K562 (cell line): ENCODE results near the gene PANK2. TPM values are rescaled to one million over a fixed set of nuclear protein-coding genes. Genes with fewer than 3 reads are reported as not detected.

ENCODE experiments used
- CREBBP ChIP-seq: IDR thresholded peaks from one replicate; pipeline ENCODE4 v1.6.1; 2012; ENCODE audit warnings: low read depth, mild to moderate bottlenecking, control low read depth, inconsistent platforms, low read length
- EGR1 ChIP-seq: fragments of 450-650 bp; conservative IDR thresholded peaks from 2 replicates; pipeline ENCODE4 v1.6.1; 2017; ENCODE audit warnings: mild to moderate bottlenecking
- EP300 ChIP-seq: IDR thresholded peaks from 2 replicates; pipeline ENCODE4 v1.6.1; 2012; ENCODE audit warnings: low read length, improper control_type of control experiment
- FOXM1 ChIP-seq, 2 experiments: fragments of 450-650 bp in 1 of 2; sonication (generic) in 1 of 2; formaldehyde crosslinking in 1 of 2; IDR thresholded peaks; 2 replicates each; pipeline versions ENCODE4 v1.6.1 to v1.9.0; 2017 to 2022; ENCODE audit warnings: low read depth in 2 of 2, mild to moderate bottlenecking in 2 of 2, missing genetic modification reagents in 1 of 2, moderate library complexity in 1 of 2
- HDAC3 ChIP-seq: fragments of 450-650 bp; IDR thresholded peaks from 2 replicates; pipeline ENCODE4 v1.6.1; 2018; ENCODE audit warnings: borderline replicate concordance, mild to moderate bottlenecking, moderate library complexity; ENCODE audit not compliant: partially characterized antibody
- HES1 ChIP-seq: fragments of 450-650 bp; IDR thresholded peaks from 2 replicates; pipeline ENCODE4 v1.6.1; 2016; ENCODE audit warnings: low read depth, mild to moderate bottlenecking, moderate library complexity
- MTA1 ChIP-seq: fragments of 450-650 bp; IDR thresholded peaks from 2 replicates; pipeline ENCODE4 v1.6.1; 2017; ENCODE audit warnings: borderline replicate concordance
- NBN ChIP-seq: fragments of 450-650 bp; IDR thresholded peaks from 2 replicates; pipeline ENCODE4 v1.6.1; 2016; ENCODE audit warnings: low read depth, mild to moderate bottlenecking
- NFIC ChIP-seq: fragments of 450-650 bp; IDR thresholded peaks from 2 replicates; pipeline ENCODE4 v1.6.1; 2017; ENCODE audit warnings: mild to moderate bottlenecking, inconsistent platforms
- PHB2 ChIP-seq: fragments of 450-650 bp; IDR thresholded peaks from 2 replicates; pipeline ENCODE4 v1.6.1; 2017; ENCODE audit warnings: low read depth
- SMARCE1 ChIP-seq: fragments of 450-650 bp; IDR thresholded peaks from 2 replicates; pipeline ENCODE4 v1.7.1; 2016; ENCODE audit warnings: mild to moderate bottlenecking
- SRSF7 ChIP-seq: fragments of 200-400 bp; formaldehyde crosslinking; optimal IDR thresholded peaks from 2 replicates; pipeline ENCODE3; 2017; ENCODE audit warnings: mild to moderate bottlenecking, low read depth, low read length
- TEAD1 ChIP-seq, 2 experiments: fragments of 450-650 bp in 1 of 2; sonication (generic) in 1 of 2; formaldehyde crosslinking; IDR thresholded peaks; 2 replicates each; pipeline versions ENCODE4 v1.4.0 to v1.8.0; 2020 to 2022; ENCODE audit warnings: mild to moderate bottlenecking in 2 of 2, missing genetic modification reagents in 1 of 2
- TSC22D4 ChIP-seq: fragments of 450-650 bp; IDR thresholded peaks from 2 replicates; pipeline ENCODE4 v1.6.1; 2016; ENCODE audit warnings: missing genetic modification characterization, missing biosample characterization, control low read depth
- VEZF1 ChIP-seq: fragments of 200-800 bp; sonication (Bioruptor generic); IDR thresholded peaks from 2 replicates; pipeline ENCODE4 v1.6.1; 2017; ENCODE audit warnings: missing genetic modification characterization, missing compliant biosample characterization
- ZNF316 ChIP-seq: fragments of 450-650 bp; IDR thresholded peaks from 2 replicates; pipeline ENCODE4 v1.6.1; 2016
- ZNF384 ChIP-seq: IDR thresholded peaks from 2 replicates; pipeline ENCODE4 v1.6.1; 2012; ENCODE audit warnings: low read depth, low read length, improper control_type of control experiment
- ZNF644 ChIP-seq: fragments of 200-800 bp; sonication (Bioruptor generic); IDR thresholded peaks from 2 replicates; pipeline ENCODE4 v1.6.1; 2016; ENCODE audit warnings: low read depth, missing genetic modification characterization, missing compliant biosample characterization
- ZNF76 ChIP-seq: fragments of 250-450 bp; sonication (Bioruptor Pico); IDR thresholded peaks from 2 replicates; pipeline ENCODE4 v1.4.0; 2020; ENCODE audit warnings: mild to moderate bottlenecking, moderate library complexity, borderline replicate concordance
- polyA plus RNA-seq, 8 experiments: library from polyadenylated mRNA; depleted of rRNA in 4 of 8; stranded (reverse) in 5 of 8; unstranded in 3 of 8; fragments of >200 nt; fragmentation: Nextera tagmentation in 2 of 8; fragmentation: Illumina TruSeq in 1 of 8; extraction: Ambion mirVana in 2 of 8; extraction: Trizol in 1 of 8; gene quantifications; 2 replicates each; pipeline versions ENCODE4 v1.2.1 to v1.2.3, GENCODE V29; 2011 to 2014; ENCODE audit warnings: inconsistent platforms in 1 of 8, missing spikeins in 1 of 8
- total RNA-seq, 7 experiments: library from RNA; depleted of rRNA in 6 of 7; stranded (reverse); fragments of >200 nt in 6 of 7; fragmentation: Illumina TruSeq in 2 of 7; extraction: Trizol in 2 of 7; gene quantifications; 2 replicates each; pipeline versions ENCODE4 v1.2.1 to v1.2.3, GENCODE V29; 2011 to 2021; ENCODE audit warnings: low replicate concordance in 1 of 7
- TF ChIP-seq, protein P1 (sequence below): fragments of 150-350 bp; conservative IDR thresholded peaks from 2 replicates; pipeline ENCODE4 v1.6.1; 2014; ENCODE audit warnings: low read length
- TF ChIP-seq, protein P2 (sequence below): fragments of 450-650 bp; IDR thresholded peaks from 2 replicates; pipeline ENCODE4 v1.6.1; 2016; ENCODE audit warnings: mild to moderate bottlenecking
- TF ChIP-seq, protein P3 (sequence below): sonication (generic); formaldehyde crosslinking; IDR thresholded peaks from 2 replicates; pipeline ENCODE4 v1.8.0; 2023; ENCODE audit warnings: mild to moderate bottlenecking, missing genetic modification reagents

The PANK2 gene
- total and polyA plus RNA-seq, 9 of the 15 experiments (the other 6 are each of a cell fraction or from before 2014, with no cell fraction given) = 14.9 to 43.5 (median 31.4) TPM

DNA sequence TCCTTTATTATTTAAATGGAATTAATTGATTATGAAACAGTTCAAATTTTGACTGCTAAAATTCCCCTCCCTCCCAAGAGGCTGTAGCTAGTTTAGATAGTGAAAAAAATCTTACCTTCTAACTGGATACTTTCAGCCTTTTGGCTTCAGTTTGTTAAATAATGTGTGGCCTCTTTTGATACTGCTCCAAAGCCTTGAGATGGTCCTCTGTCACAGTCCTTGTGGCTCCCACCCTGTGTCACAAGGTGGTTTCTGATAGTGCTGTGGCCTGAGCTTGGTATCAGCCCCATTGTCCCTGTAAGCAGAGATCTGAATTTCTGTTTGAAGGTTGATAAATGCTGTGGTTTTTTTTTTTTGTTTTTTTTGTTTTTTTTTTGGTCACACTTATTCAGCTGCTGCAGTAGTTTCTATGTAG lies 20.8 kb downstream of the PANK2 start (continued):
- peak; percentile 33; the same call in 1 of the 2 replicates for TF ChIP-seq ZNF316
- TF ChIP-seq VEZF1 = peak; percentile 50; the same call in 1 of the 2 replicates
- no peak for TF ChIP-seq TSC22D4 (tag)
- no peak for TF ChIP-seq EGR1
- TF ChIP-seq SMARCE1 = peak; percentile 86
- TF ChIP-seq TEAD1 (CRISPR knock-in tag; IDR thresholded peaks at IDR 0.05) = peak in 1 of 2 experiments; percentile 68; a peak in 1 of 4 replicates
- peak; percentile 90 for TF ChIP-seq PHB2
- TF ChIP-seq, protein P1, sequence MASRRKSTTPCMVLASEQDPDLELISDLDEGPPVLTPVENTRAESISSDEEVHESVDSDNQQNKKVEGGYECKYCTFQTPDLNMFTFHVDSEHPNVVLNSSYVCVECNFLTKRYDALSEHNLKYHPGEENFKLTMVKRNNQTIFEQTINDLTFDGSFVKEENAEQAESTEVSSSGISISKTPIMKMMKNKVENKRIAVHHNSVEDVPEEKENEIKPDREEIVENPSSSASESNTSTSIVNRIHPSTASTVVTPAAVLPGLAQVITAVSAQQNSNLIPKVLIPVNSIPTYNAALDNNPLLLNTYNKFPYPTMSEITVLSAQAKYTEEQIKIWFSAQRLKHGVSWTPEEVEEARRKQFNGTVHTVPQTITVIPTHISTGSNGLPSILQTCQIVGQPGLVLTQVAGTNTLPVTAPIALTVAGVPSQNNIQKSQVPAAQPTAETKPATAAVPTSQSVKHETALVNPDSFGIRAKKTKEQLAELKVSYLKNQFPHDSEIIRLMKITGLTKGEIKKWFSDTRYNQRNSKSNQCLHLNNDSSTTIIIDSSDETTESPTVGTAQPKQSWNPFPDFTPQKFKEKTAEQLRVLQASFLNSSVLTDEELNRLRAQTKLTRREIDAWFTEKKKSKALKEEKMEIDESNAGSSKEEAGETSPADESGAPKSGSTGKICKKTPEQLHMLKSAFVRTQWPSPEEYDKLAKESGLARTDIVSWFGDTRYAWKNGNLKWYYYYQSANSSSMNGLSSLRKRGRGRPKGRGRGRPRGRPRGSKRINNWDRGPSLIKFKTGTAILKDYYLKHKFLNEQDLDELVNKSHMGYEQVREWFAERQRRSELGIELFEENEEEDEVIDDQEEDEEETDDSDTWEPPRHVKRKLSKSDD = no peak
- peak; percentile 96 for TF ChIP-seq ZNF384
- peak; percentile 85 for TF ChIP-seq FOXM1 (IDR thresholded peaks at IDR 0.05; ENCODE audit: low read depth)
- no peak for TF ChIP-seq FOXM1 (CRISPR knock-in tag; IDR thresholded peaks at IDR 0.05; ENCODE audit: low read depth)
- TF ChIP-seq CREBBP = no peak
- TF ChIP-seq, protein P2, sequence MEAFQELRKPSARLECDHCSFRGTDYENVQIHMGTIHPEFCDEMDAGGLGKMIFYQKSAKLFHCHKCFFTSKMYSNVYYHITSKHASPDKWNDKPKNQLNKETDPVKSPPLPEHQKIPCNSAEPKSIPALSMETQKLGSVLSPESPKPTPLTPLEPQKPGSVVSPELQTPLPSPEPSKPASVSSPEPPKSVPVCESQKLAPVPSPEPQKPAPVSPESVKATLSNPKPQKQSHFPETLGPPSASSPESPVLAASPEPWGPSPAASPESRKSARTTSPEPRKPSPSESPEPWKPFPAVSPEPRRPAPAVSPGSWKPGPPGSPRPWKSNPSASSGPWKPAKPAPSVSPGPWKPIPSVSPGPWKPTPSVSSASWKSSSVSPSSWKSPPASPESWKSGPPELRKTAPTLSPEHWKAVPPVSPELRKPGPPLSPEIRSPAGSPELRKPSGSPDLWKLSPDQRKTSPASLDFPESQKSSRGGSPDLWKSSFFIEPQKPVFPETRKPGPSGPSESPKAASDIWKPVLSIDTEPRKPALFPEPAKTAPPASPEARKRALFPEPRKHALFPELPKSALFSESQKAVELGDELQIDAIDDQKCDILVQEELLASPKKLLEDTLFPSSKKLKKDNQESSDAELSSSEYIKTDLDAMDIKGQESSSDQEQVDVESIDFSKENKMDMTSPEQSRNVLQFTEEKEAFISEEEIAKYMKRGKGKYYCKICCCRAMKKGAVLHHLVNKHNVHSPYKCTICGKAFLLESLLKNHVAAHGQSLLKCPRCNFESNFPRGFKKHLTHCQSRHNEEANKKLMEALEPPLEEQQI = peak; percentile 56; the same call in 1 of the 2 replicates
- peak; percentile 57 for TF ChIP-seq HES1
- no peak for TF ChIP-seq ZNF76 (CRISPR knock-in tag)
- TF ChIP-seq HDAC3 = peak; percentile 66
- peak; percentile 74 for TF ChIP-seq ZNF644
- TF ChIP-seq NBN = no peak
- TF ChIP-seq NFIC = peak; percentile 90
- TF ChIP-seq SRSF7 = no peak
- TF ChIP-seq EP300 = peak; percentile 86
- TF ChIP-seq MTA1 = peak; percentile 66; the same call in 1 of the 2 replicates
- TF ChIP-seq, protein P3, sequence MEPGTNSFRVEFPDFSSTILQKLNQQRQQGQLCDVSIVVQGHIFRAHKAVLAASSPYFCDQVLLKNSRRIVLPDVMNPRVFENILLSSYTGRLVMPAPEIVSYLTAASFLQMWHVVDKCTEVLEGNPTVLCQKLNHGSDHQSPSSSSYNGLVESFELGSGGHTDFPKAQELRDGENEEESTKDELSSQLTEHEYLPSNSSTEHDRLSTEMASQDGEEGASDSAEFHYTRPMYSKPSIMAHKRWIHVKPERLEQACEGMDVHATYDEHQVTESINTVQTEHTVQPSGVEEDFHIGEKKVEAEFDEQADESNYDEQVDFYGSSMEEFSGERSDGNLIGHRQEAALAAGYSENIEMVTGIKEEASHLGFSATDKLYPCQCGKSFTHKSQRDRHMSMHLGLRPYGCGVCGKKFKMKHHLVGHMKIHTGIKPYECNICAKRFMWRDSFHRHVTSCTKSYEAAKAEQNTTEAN (CRISPR knock-in tag) = no peak
